Measurements from ENCODE around the gene NAALADL2. TPM values are rescaled to one million over a fixed set of nuclear protein-coding genes. Genes with fewer than 3 reads are reported as not detected.

The NAALADL2 gene
- total and polyA plus RNA-seq, 2 donors (not counting 3 experiments of a cell fraction or from before 2014, with no cell fraction given), result 1.1 to 4.0 TPM

DNA sequence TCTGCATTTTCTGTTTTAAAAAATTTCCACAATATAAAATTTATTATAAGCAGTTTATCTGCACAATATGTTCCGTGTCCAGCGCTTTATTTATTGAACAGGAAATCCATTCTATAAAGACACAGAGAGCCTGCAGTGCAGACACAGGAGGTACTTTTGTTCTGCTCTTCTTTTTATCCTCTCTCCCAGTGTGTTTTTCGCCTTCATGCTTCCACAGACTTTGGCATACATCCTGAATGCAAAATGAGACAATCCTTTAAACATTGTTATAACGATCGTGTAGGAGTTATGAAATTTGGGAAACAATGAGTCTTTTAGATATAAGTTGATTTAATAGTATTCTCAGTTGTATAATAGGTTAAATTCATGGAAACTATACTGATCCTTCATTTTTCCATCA, 749.2 kb downstream of the NAALADL2 start:
- H3K36me3 ChIP-seq (ENCODE audit: control insufficient read depth in 2 of 2, extremely low read depth in 1 of 2, insufficient read depth in 2 of 2, low read length in 2 of 2), result no peaks in the 10 kb centered on the region
- no peaks in the 10 kb centered on the region for H3K27me3 ChIP-seq (ENCODE audit: control insufficient read depth in 2 of 2, insufficient read depth in 2 of 2, low read length in 2 of 2)
- no TSS peak for BruUV-seq (replicated peaks)
- DNase-seq (ENCODE audit: low read depth, low spot score) (no peak), FAIRE-seq (no peak)
- H2AFZ ChIP-seq (ENCODE audit: low read depth, low read length), result no peak overlapping the region
- dilution Hi-C loops (cut with MboI; ENCODE audit: extremely low pct_ligation_motif_present, low sequenced_read_pairs) (no loop called here), intact Hi-C loops (cut with micrococcal nuclease) (no loop called here)
- no peaks in the 10 kb centered on the region for H3K79me2 ChIP-seq (ENCODE audit: control insufficient read depth, insufficient read depth, low read length)
- ChIA-PET CTCF (no interaction called here), POLR2A (no interaction called here)
- no peaks in the 10 kb centered on the region for H3K9me1 ChIP-seq (replicated peaks; ENCODE audit: control insufficient read depth, extremely low read depth, insufficient read depth, low read length)
- H4K20me1 ChIP-seq (replicated peaks; ENCODE audit: control insufficient read depth, extremely low read depth, insufficient read depth, low read length), result no peaks in the 10 kb centered on the region
- H3K4me1 ChIP-seq (ENCODE audit: control insufficient read depth, extremely low read depth, insufficient read depth, low read length), result no peaks in the 10 kb centered on the region
- no peak overlapping the region for H3K9ac ChIP-seq (replicated peaks; ENCODE audit: extremely low read depth, insufficient read depth, low read length)
- no peak overlapping the region for H3K27ac ChIP-seq (ENCODE audit: insufficient read depth, low read depth, low read length)
- no peaks in the 10 kb centered on the region for H3K9me3 ChIP-seq (replicated peaks; ENCODE audit: control insufficient read depth, insufficient read depth, low read length)
- no peak overlapping the region for H3K4me3 ChIP-seq (replicated peaks in 1 of 3; ENCODE audit: insufficient read depth in 1 of 3, low read depth in 1 of 3, low read length in 3 of 3)
- no peak overlapping the region for H3K4me2 ChIP-seq (ENCODE audit: insufficient read depth, low read length)
- TF ChIP-seq GATA2 (IDR thresholded peaks at IDR 0.05; ENCODE audit: insufficient read depth, insufficient read length, low read depth, low read length) (no peak), POLR2A (IDR thresholded peaks at IDR 0.05; ENCODE audit: low read depth, low read length) (no peak), FOS (IDR thresholded peaks at IDR 0.05; ENCODE audit: borderline replicate concordance, insufficient read depth, low read length) (no peak), EZH2 (IDR thresholded peaks at IDR 0.05; ENCODE audit: borderline replicate concordance, low read depth, low read length, severe bottlenecking) (no peak), JUN (IDR thresholded peaks at IDR 0.05; ENCODE audit: borderline replicate concordance, insufficient read depth, insufficient read length, low read depth) (no peak), POLR2AphosphoS5 (IDR thresholded peaks at IDR 0.05; ENCODE audit: insufficient read depth, low read depth, low read length) (no peak), MYC (IDR thresholded peaks at IDR 0.05; ENCODE audit: low read depth, low read length) (no peak)
- TF ChIP-seq, protein P1, sequence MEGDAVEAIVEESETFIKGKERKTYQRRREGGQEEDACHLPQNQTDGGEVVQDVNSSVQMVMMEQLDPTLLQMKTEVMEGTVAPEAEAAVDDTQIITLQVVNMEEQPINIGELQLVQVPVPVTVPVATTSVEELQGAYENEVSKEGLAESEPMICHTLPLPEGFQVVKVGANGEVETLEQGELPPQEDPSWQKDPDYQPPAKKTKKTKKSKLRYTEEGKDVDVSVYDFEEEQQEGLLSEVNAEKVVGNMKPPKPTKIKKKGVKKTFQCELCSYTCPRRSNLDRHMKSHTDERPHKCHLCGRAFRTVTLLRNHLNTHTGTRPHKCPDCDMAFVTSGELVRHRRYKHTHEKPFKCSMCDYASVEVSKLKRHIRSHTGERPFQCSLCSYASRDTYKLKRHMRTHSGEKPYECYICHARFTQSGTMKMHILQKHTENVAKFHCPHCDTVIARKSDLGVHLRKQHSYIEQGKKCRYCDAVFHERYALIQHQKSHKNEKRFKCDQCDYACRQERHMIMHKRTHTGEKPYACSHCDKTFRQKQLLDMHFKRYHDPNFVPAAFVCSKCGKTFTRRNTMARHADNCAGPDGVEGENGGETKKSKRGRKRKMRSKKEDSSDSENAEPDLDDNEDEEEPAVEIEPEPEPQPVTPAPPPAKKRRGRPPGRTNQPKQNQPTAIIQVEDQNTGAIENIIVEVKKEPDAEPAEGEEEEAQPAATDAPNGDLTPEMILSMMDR (IDR thresholded peaks at IDR 0.05; ENCODE audit: extremely low read depth in 1 of 2, insufficient read depth in 1 of 2, low read depth in 1 of 2, low read length in 2 of 2), result no peak
- TF ChIP-seq, protein P2, sequence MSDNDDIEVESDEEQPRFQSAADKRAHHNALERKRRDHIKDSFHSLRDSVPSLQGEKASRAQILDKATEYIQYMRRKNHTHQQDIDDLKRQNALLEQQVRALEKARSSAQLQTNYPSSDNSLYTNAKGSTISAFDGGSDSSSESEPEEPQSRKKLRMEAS (IDR thresholded peaks at IDR 0.05; ENCODE audit: insufficient read depth, insufficient read length), result no peak

Measured in endothelial cell of umbilical vein (primary cell).